ACC112 (cell line): ENCODE data around the gene SLC25A13.

Experiments used
- H2AFZ ChIP-seq: fragments of 200-600 bp; sonication (generic); one replicate; pipeline ENCODE4 v1.6.0; 2017; ENCODE audit warnings: antibody characterized with exemption, low read length; ENCODE audit not compliant: unreplicated experiment
- H3K27ac ChIP-seq: fragments of 200-600 bp; sonication (generic); 2 replicates; pipeline ENCODE4 v1.5.1; 2014; ENCODE audit warnings: low read depth, mild to moderate bottlenecking, antibody characterized with exemption, low read length, moderate library complexity
- H3K27me3 ChIP-seq: fragments of 200-600 bp; sonication (generic); 2 replicates; pipeline ENCODE4 v1.6.1; 2014; ENCODE audit warnings: mild to moderate bottlenecking, antibody characterized with exemption, low read length, moderate library complexity, mixed read lengths; ENCODE audit not compliant: insufficient read depth
- H3K36me3 ChIP-seq: fragments of 200-600 bp; sonication (generic); 2 replicates; pipeline ENCODE4 v1.6.1; 2016; ENCODE audit warnings: mild to moderate bottlenecking, antibody characterized with exemption, low read length, moderate library complexity, mixed read lengths; ENCODE audit not compliant: insufficient read depth
- H3K4me1 ChIP-seq: fragments of 200-600 bp; sonication (generic); one replicate; pipeline ENCODE4 v1.6.1; 2016; ENCODE audit warnings: low read length, mixed read lengths; ENCODE audit not compliant: insufficient read depth, unreplicated experiment, control insufficient read depth
- H3K4me3 ChIP-seq: fragments of 200-600 bp; sonication (generic); 2 replicates; pipeline ENCODE4 v1.5.1; 2014; ENCODE audit warnings: mild to moderate bottlenecking, low read depth, low read length
- H3K79me2 ChIP-seq: fragments of 200-600 bp; sonication (generic); one replicate; pipeline ENCODE4 v1.6.0; 2016; ENCODE audit warnings: low read length; ENCODE audit not compliant: control insufficient read depth, unreplicated experiment, insufficient read depth

SLC25A13 gene

GRCh38 chr7:96187735-96188134 lies 134.2 kb downstream of the SLC25A13 start:
- Histone ChIP-seq H3K4me3 (no peak overlapping the region), H2AFZ (no peak overlapping the region), H3K79me2 (no peaks in the 10 kb centered on the region), H3K36me3 (peaks cover 13% of the 10 kb centered on the region; the same call in 1 of the 2 replicates), H3K27ac (no peak overlapping the region), H3K27me3 (no peaks in the 10 kb centered on the region), H3K4me1 (no peaks in the 10 kb centered on the region)

DNA sequence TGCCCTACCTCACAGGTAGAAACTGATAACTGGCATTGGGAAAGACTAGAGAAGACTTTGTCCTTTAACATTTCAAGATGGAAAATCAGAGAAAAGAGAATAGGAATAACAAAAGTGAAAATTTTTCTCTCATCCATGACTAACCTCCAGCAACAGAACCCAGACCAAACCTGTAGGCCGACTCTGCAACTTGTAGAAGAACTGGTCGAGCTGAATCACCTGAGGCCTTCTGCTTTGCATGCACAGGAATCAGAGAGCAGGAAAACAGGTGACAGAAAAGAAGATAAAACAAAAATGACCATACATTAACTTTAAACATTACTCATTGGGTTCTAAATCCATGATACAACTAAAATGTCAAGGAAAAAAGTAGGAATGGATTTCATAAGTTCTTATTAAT lies 137.1 kb downstream of the SLC25A13 start:
- H3K36me3 ChIP-seq = peaks cover 9% of the 10 kb centered on the region; the same call in 1 of the 2 replicates
- no peaks in the 10 kb centered on the region for H3K79me2 ChIP-seq
- no peaks in the 10 kb centered on the region for H3K27me3 ChIP-seq
- no peak overlapping the region for H3K27ac ChIP-seq
- no peak overlapping the region for H2AFZ ChIP-seq
- H3K4me1 ChIP-seq = no peaks in the 10 kb centered on the region
- H3K4me3 ChIP-seq = no peak overlapping the region

GRCh38 chr7:96183163-96183670 lies 138.7 kb downstream of the SLC25A13 start:
- Histone ChIP-seq H2AFZ (no peak overlapping the region), H3K27ac (no peak overlapping the region), H3K27me3 (no peaks in the 10 kb centered on the region), H3K79me2 (no peaks in the 10 kb centered on the region), H3K4me1 (no peaks in the 10 kb centered on the region), H3K4me3 (no peak overlapping the region), H3K36me3 (peaks cover 9% of the 10 kb centered on the region; the same call in 1 of the 2 replicates)

- Histone ChIP-seq H3K79me2 (no peaks in the 10 kb centered on the region), H2AFZ (no peak overlapping the region), H3K27me3 (no peaks in the 10 kb centered on the region), H3K36me3 (peaks cover 9% of the 10 kb centered on the region; the same call in 1 of the 2 replicates), H3K27ac (no peak overlapping the region), H3K4me1 (no peaks in the 10 kb centered on the region), H3K4me3 (no peak overlapping the region)
Measured at GRCh38 chr7:96182424-96183158, 139.3 kb downstream of the SLC25A13 start.

DNA sequence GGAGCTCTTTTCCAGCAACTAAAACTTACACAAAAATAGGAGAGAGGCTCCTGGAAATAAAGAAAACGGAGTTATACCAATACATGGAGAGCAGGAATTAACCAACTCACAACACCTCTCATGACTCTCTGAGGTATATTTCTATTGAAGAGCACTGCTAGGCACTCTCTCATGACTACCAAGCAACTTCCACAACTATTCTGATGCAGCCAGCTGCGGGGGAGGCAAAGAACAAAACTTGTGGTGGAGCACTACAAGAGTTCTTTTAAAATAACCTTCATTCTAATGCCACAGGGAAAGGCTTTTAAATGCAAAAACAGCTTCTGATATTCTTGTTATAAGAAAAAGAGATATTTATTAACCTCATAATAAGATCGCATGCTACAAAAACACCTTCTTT lies 140.7 kb downstream of the SLC25A13 start:
- H3K36me3 ChIP-seq = peaks cover 9% of the 10 kb centered on the region; the same call in 1 of the 2 replicates
- H3K27ac ChIP-seq = no peak overlapping the region
- no peak overlapping the region for H3K4me3 ChIP-seq
- H2AFZ ChIP-seq = no peak overlapping the region
- no peaks in the 10 kb centered on the region for H3K79me2 ChIP-seq
- no peaks in the 10 kb centered on the region for H3K4me1 ChIP-seq
- no peaks in the 10 kb centered on the region for H3K27me3 ChIP-seq

- Histone ChIP-seq H3K4me1 (no peaks in the 10 kb centered on the region), H3K4me3 (no peak overlapping the region), H2AFZ (no peak overlapping the region), H3K27me3 (no peaks in the 10 kb centered on the region), H3K36me3 (peaks cover 9% of the 10 kb centered on the region; the same call in 1 of the 2 replicates), H3K27ac (no peak overlapping the region), H3K79me2 (no peaks in the 10 kb centered on the region)
Measured at GRCh38 chr7:96179837-96180236, 142.1 kb downstream of the SLC25A13 start.

GRCh38 chr7:96179341-96179740 lies 142.6 kb downstream of the SLC25A13 start:
- no peaks in the 10 kb centered on the region for H3K4me1 ChIP-seq
- H3K27ac ChIP-seq = no peak overlapping the region
- H2AFZ ChIP-seq = no peak overlapping the region
- no peaks in the 10 kb centered on the region for H3K79me2 ChIP-seq
- no peaks in the 10 kb centered on the region for H3K27me3 ChIP-seq
- H3K36me3 ChIP-seq = peaks cover 4% of the 10 kb centered on the region; the same call in 1 of the 2 replicates
- H3K4me3 ChIP-seq = no peak overlapping the region

DNA sequence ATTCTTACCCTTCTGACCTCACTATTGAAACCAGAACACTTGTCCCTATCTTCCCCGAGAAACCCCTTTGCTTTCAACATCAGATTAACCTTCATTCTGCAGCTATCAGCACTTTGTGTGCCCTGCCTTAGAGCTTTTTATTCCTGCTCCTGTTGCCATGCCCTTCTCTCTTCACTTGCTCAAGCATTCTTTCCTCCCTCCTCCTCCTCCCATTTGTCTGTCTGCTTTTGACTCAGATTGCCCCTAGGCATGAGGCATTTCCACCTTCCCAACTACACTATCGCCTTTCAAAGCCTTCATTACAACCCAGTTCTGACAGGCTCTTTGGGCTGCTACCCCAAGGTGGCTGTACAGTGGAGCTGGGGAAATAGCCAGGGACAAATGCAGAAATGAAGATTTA lies 143.3 kb downstream of the SLC25A13 start:
- no peak overlapping the region for H3K4me3 ChIP-seq
- H3K27me3 ChIP-seq = no peaks in the 10 kb centered on the region
- H3K79me2 ChIP-seq = no peaks in the 10 kb centered on the region
- no peak overlapping the region for H3K27ac ChIP-seq
- no peak overlapping the region for H2AFZ ChIP-seq
- H3K36me3 ChIP-seq = no peaks in the 10 kb centered on the region
- no peaks in the 10 kb centered on the region for H3K4me1 ChIP-seq

GRCh38 chr7:96177353-96177752 lies 144.5 kb downstream of the SLC25A13 start:
- Histone ChIP-seq H3K4me1 (no peaks in the 10 kb centered on the region), H2AFZ (no peak overlapping the region), H3K79me2 (no peaks in the 10 kb centered on the region), H3K27me3 (no peaks in the 10 kb centered on the region), H3K27ac (no peak overlapping the region), H3K36me3 (no peaks in the 10 kb centered on the region), H3K4me3 (no peak overlapping the region)

GRCh38 chr7:96174812-96175211 lies 147.1 kb downstream of the SLC25A13 start:
- Histone ChIP-seq H2AFZ (no peak overlapping the region), H3K27me3 (no peaks in the 10 kb centered on the region), H3K4me1 (no peaks in the 10 kb centered on the region), H3K79me2 (no peaks in the 10 kb centered on the region), H3K36me3 (no peaks in the 10 kb centered on the region), H3K27ac (no peak overlapping the region), H3K4me3 (no peak overlapping the region)

DNA sequence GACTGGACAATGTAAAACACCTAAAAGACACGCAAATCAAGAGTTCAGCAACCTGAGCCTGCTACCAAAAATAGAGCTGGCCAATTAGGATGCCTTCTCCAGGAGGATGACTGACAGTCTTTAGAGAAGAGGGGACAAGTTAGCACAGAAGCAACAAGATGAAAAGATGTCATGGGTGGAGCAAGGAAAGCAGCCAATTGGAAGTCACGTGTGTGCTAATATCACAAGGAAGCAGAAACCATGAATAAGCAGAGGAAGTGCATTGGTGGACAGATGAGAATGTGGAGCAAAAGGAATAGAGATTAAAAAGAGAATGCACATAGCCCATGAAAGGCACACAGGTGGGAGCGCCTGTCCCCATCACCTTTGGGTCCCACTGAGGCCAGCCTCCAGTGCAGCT lies 148.1 kb downstream of the SLC25A13 start:
- no peak overlapping the region for H3K27ac ChIP-seq
- H2AFZ ChIP-seq = no peak overlapping the region
- H3K27me3 ChIP-seq = no peaks in the 10 kb centered on the region
- no peak overlapping the region for H3K4me3 ChIP-seq
- no peaks in the 10 kb centered on the region for H3K36me3 ChIP-seq
- no peaks in the 10 kb centered on the region for H3K79me2 ChIP-seq
- H3K4me1 ChIP-seq = no peaks in the 10 kb centered on the region
